Activated CD4-positive, alpha-beta T cell treated with anti-CD3 and anti-CD28 coated beads, Interleukin-2, Interleukin-4, amounts not matched to agents 100 ng/mL and 50 ng/mL, durations not matched to agents 16 hours and 8 hours (primary cell): ENCODE measurements around the gene IL36RN.

Experiments
- DNase-seq: peaks from one replicate; pipeline ENCODE4 v3.0.0-alpha.2; 2020; ENCODE audit warnings: low spot score

Gene IL36RN

GRCh38 chr2:113050921-113051895 is 7.8 kb upstream of the IL36RN start:
- no peak for DNase-seq

GRCh38 chr2:113052396-113052917 is 6.5 kb upstream of the IL36RN start, which contains the start of gene IL36B:
Gene IL36B (minus strand): TSS chr2:113052867.
- no peak for DNase-seq

- DNase-seq = no peak
Observed at GRCh38 chr2:113053666-113054065, 5.3 kb upstream of the IL36RN start.

GRCh38 chr2:113054066-113054465 is 4.9 kb upstream of the IL36RN start:
- no peak for DNase-seq

- DNase-seq = no peak
Observed at GRCh38 chr2:113056521-113056920, 2.5 kb upstream of the IL36RN start.

GRCh38 chr2:113057117-113057516 is 1.9 kb upstream of the IL36RN start:
- DNase-seq = no peak

- no peak for DNase-seq
Observed at GRCh38 chr2:113058411-113058994, 495 bp upstream of the IL36RN start.

- DNase-seq = no peak
Observed at GRCh38 chr2:113060396-113060795, 1.4 kb downstream of the IL36RN start.

- no peak for DNase-seq
Observed at GRCh38 chr2:113060796-113061195, 1.8 kb downstream of the IL36RN start.

GRCh38 chr2:113061241-113061640 is 2.2 kb downstream of the IL36RN start:
- no peak for DNase-seq

GRCh38 chr2:113061896-113062770 is 3.1 kb downstream of the IL36RN start:
- no peak for DNase-seq

- DNase-seq = no peak
Observed at GRCh38 chr2:113064281-113064680, 5.3 kb downstream of the IL36RN start.

- DNase-seq = no peak
Observed at GRCh38 chr2:113064898-113065297, 5.9 kb downstream of the IL36RN start.

- no peak for DNase-seq
Observed at GRCh38 chr2:113067681-113068080, 8.7 kb downstream of the IL36RN start, which contains the start of gene IL1F10. Gene IL1F10 (plus strand): TSS chr2:113067970. CDS start chr2:113072739, 4,769 bp downstream.

GRCh38 chr2:113068249-113068648 is 9.3 kb downstream of the IL36RN start:
- no peak for DNase-seq

- DNase-seq = no peak
Observed at GRCh38 chr2:113068706-113069485, 9.9 kb downstream of the IL36RN start.

- no peak for DNase-seq
Observed at GRCh38 chr2:113069676-113070605, 10.9 kb downstream of the IL36RN start.

- DNase-seq = no peak
Observed at GRCh38 chr2:113070606-113070975, 11.6 kb downstream of the IL36RN start.

- DNase-seq = no peak
Observed at GRCh38 chr2:113072584-113072983, 13.6 kb downstream of the IL36RN start.

- DNase-seq = no peak
Observed at GRCh38 chr2:113073325-113073834, 14.4 kb downstream of the IL36RN start.
